GM19239 (cell line): ENCODE measurements around the gene CHRNA3.
"Not testable (repeated sequence)": the region's sequence is repeated elsewhere in the genome, so short reads cannot be mapped to it uniquely, and the experiment has no call there.

Experiments
- DNase-seq: peaks from one replicate; pipeline ENCODE4 v3.0.0; 2011; ENCODE audit warnings: low spot score; ENCODE audit not compliant: insufficient read length
- FAIRE-seq: peaks from 2 replicates; lab custom pipeline; 2011; peaks lifted over from hg19 to GRCh38; lab: Jason Lieb, UNC

Gene CHRNA3

DNA sequence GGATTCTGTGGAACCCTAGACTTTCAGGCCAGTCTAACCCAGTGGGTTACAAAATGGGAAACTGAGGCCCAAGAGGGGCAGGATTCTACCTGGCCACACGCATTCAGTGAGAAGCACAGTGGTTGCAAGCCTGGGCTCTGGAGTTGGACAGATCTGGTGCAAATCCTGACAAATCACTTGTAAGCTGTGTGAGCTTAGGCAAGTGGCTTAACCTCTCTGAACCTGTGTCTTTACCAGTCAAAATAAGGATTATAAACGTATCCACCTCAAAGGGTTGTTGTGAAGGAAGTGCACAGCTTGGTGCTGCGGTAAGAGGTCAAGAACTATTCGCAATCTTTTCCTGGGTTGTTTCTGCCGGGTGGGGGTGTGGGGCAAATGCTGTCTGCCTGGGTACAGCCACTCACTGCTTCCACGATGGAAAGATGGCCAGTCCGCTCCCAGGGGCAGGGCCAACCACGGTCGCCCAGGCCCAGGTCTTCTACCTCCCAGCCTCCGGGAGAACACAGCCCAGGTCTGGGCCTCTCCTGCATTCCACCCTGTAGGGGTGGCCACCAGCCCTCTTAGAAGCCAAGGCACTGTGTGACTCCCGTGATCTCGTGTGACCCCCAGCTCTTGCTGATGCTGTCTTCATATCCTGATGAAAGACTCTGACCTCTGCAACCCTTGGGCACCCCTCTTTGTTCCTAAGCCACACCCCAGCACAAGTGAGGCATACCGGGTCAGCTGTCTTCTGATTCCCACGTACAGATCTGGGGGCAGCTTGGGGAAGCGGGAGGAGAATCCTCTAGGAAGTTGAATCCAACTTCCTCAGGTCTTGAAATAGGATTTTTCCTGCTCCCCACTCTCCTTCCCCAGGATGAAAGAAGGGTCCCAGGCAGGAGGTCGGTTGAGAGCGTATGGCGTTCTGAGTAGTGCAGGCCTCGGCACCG is 1.5 kb downstream of the CHRNA3 start:
- no peak for FAIRE-seq
- no peak for DNase-seq

DNA sequence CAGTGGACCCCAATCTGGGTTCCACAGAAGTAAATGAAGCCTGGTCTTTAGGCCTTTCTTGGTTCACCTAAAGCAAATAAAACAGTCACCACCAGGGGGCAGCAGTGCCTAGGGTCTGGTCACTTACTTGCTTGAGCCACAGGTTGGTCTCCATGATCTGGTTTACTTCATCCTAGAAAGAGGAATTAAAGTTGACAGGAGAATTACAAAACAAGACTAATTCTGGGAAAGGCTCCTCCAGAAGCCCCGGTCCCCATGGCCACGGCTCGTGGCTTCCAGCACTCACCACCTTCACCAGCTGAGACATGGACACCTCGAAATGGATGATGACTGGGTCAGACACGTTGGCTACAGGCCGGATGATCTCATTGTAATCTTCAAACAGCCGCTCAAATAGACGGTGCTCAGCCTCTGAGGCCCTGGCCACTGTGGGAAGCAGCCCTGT is 2.3 kb downstream of the CHRNA3 start:
- peak; percentile 90 for FAIRE-seq
- peak; percentile 84 for DNase-seq

DNA sequence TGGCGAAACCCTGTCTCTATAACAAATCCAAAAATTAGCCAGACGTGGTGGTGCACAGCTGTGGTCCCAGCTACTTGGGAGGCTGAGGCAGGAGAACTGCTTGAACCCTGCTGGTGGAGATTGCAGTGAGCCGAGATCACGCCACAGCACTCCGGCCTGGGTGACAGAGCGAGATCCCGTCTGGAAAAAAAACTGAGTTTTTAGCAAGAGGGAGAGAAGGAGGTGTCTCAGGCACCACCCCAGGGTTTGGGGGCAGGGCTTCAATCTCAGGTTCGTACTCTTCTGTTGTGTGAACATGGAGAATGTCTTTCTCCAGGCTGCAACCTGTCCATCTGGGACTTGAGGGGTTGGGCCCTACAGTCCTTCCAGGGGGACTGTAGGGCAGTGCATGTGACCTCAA is 2.7 kb downstream of the CHRNA3 start:
- DNase-seq (no peak), FAIRE-seq (no peak)

DNA sequence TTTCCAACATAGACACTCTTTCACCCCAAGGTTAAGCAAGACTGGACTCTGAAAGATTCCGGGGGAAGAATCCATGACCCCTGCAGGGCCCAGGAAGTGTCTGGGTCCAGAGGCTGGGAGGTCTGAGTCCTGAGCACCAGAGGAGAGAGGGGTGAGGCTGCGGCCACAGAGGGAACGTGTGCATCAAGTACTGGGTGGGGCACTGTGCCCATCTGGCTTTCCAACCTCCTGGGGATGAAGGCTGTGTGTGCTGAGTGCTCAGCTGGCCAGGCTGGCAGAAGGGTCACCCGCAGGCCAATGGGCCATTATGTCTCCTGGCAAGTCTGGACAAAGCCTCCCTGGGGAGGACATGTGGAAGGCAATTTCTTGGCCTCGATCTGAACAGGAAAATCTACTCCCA is 3.3 kb downstream of the CHRNA3 start:
- DNase-seq, result no peak
- no peak for FAIRE-seq

DNA sequence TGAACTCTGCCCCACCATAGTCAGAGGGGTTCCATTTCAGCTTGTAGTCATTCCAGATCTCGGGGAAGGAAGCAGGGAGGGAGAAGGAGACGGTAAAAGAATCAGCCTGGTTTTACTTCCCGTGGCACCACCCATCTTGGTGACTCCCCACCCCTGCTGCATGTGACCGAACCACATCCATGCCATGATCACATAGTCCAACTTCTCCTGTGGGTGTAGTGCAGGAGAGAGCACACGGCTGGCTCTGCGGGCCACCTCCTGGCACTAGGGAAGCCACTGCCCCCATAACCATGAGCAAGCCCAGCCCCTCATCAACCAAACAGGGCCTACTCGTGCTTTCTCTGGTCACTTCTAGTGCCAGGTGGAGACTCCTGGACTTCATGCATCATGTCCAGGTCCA is 3.7 kb downstream of the CHRNA3 start:
- FAIRE-seq, result no peak

DNA sequence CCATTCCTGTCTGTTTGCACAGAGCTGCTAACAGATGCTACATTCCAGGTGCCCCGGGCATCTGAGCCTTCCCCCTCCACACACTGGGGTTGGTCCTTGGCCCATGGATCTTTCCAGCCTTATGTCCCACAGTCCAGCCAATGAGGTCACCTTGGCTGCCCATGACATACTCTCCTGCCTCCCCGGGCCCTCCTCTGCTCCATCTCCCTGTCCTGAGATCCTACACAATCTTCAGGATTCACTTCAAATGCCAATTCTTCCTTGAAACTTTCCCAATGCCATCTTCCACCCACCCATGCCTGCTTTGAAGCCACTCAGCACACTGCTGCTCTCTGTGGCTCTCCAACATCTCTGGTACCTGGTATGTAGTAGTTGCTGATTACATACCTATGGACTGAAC is 4.3 kb downstream of the CHRNA3 start:
- DNase-seq (no peak), FAIRE-seq (no peak)

More for the DNA sequence above, 3.7 kb downstream of the CHRNA3 start:
- no peak for DNase-seq

DNA sequence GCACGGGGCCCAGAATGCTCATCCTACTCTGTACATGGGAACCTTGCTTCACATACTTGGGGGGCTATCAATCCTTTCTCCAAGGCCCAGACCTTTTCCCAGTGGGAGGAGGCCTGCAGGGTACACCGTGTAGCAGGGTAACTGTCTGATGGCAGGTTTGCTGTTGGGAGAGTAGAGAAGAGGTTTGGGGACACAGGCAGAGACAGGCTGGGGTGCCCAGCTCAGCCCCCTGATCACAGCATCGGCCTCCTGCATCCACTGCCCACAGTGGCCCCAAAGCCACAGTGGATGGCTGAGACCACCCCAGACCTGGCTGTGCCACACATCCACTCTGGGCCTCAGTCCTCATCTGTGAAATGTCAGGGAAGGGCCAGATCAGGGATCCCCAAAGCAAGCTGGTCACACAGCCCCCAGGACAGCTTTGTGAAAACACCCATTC is 5.6 kb downstream of the CHRNA3 start:
- DNase-seq (no peak), FAIRE-seq (no peak)

DNA sequence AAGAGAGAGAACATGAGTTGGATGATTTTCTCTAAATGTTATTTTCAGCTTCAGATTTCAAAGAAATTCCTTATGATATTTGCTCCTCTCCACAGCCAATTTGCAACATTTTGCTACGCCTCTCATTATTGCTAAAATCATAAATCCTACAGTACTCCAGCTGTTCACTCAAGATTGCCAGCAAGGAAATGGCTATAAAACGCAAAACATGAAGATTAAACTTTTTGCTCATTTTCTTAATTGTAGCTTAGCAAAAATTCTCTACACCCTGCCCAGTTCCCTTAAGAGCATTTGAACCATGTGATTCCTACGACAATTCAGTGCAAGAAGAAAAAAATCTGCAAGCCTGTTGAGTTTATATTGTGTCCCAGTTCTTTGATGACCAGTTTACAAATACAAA is 6.8 kb downstream of the CHRNA3 start:
- DNase-seq (no peak), FAIRE-seq (no peak)

DNA sequence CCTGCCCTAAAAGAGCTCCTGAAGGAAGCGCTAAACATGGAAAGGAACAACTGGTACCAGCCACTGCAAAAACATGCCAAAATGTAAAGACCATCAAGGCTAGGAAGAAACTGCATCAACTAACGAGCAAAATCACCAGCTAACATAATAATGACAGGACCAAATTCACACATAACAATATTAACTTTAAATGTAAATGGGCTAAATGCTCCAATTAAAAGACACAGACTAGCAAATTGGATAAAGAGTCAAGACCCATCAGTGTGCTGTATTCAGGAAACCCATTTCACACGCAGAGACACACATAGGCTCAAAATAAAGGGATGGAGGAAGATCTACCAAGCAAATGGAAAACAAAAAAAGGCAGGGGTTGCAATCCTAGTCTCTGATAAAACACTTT is 11.2 kb downstream of the CHRNA3 start:
- FAIRE-seq, DNase-seq: not testable (repeated sequence)

DNA sequence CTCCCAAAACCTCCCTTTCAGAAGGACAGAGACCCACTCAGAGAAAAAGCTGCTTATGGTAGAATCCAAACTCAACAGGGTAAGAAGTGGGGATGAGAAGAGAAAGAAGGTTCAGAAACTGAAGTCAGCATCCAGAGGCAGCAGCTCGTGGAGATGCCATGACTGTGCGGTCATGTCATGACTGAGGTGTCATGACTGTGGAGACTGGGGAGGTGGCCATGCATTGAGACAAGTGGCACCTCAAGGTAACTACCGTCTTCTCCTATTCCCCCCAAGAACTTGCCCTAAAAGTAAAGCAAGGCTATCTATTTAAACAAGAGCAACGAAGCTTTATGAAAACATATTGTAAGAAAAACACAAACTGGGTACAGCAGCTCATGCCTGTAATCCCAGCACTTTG is 15.1 kb downstream of the CHRNA3 start:
- DNase-seq, result no peak
- no peak for FAIRE-seq

DNA sequence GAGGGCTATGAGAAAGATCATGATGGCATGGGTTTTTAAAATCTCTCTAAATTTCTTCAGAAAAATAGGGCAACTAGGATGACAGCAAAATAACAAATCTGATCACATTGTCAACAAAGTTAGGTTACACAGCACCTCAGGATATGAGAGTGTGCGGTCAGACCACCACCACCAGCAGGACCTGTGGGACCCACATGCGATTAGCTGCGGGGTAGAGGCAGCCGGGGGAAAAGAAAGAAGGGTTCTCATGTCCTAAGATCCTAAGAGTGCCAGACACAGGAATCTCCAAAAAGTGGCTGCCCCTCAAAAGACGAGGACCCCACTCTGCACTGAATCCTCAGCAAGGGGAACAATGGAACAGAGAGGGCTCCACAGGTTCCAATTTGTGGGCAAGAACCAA is 15.6 kb downstream of the CHRNA3 start:
- FAIRE-seq, result no peak
- DNase-seq, result no peak

DNA sequence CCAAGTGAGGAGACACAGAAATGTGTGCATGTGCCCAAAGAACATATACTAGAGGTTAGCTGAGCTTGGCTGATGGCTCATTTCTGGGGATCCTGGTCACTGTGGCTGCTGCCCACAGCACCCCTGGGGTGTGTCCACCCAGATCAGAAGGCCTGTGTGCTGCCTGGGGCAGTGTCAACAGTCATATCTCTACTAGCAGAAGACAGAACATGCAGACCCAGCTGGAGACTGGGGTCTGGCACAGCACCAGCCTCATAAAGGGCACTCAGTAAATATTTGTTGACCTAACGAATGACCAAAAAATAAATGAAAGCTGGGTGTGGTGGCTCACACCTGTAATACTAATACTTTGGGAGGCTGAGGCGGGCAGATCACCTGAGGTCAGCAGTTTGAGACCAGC is 16.4 kb downstream of the CHRNA3 start:
- FAIRE-seq (no peak), DNase-seq (no peak)

DNA sequence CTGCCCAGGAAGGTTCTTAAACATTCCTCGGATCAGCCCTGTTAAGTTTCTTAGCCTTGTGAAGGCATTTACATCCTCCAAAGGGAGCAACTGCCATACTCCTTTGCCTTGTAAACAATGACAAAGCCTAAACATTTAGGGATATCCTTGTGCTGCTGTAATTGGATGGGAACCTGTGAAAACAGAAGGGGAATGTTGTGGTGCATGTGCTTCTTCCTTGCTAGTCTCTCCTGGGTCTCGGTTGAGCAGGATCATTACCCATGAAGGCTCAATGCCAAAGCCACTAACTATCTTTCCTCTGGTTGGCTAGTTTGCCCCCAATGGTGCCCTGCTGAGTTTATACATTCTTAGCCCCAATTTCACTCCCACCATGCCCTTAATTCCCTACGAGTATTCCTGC is 17.3 kb downstream of the CHRNA3 start:
- FAIRE-seq (no peak), DNase-seq (no peak)

DNA sequence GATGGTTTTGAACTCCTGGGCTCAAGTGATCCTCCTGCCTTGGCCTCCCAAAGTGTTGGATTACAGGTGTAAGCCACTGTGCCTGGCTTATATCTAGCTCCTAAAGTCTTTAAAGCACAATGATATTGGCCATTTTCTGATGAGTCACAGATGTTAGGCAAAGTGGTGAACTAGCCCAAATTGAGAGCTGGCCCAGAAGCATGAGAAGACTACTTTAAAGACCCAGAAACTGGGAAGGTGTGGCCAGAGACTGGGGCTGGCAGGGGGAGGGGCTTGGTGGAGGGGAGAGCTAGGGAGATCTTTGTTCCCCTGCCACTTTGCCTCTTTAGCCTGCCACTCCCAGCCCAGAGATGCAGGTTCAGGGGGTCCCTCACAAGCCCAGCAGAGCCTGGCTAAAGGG is 21.6 kb downstream of the CHRNA3 start:
- FAIRE-seq (no peak), DNase-seq (no peak)

DNA sequence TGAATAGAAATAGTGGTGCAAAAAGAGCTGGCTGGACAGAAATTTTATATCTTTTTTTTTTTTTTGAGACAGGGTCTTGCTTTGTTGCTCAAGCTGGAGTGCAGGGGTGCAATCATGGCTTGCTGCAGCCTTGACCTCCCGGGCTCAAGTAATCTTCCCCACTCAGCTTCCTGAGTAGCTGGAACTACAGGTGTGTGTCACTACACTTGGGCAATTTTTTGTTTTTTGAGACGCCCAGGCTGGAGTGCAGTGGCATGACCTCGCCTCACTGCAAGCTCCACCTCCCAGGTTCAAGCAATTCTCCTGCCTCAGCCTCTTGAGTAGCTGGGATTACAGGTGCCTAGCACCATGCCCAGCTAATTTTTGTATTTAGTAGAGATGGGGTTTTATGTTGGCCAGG is 22.4 kb downstream of the CHRNA3 start:
- DNase-seq, result no peak
- FAIRE-seq, result no peak

DNA sequence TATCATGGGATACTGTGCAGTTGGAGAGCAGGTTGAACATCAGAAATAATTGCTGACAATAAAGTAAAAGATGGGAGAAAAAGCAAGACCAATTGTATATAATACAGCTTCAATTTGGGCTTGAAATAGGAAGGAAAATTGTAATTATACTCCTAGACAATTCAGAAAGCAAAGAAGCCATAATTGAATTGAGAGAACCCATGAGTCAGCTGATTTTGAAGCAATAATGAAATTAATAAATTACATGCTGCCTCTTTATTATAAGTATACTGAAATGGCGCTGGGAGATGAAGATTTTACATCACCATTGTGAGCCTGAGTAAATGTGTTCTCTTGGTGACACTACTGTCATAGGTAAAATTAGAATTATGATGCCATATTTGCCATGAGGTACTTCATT is 23.2 kb downstream of the CHRNA3 start:
- no peak for FAIRE-seq
- DNase-seq, result no peak

DNA sequence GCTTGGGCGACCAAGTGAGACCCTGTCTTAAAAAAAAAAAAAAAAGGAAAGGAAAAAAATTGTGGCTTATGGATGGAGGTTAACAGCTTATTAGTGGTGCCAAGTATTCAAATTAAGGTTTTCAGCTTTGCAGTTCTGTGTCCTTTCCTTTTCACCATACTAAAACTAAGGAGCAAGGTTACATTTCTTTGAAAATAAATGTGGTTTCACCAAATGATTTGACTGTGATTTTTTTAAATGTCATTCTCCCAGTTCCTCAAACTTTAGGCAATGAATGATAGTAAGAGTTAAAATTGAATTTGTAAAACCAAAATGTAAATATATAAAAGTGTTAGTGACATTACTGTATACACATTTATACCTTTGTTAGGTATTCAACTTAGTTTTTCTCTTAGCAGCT is 45.9 kb downstream of the CHRNA3 start:
- DNase-seq (no peak), FAIRE-seq (no peak)

DNA sequence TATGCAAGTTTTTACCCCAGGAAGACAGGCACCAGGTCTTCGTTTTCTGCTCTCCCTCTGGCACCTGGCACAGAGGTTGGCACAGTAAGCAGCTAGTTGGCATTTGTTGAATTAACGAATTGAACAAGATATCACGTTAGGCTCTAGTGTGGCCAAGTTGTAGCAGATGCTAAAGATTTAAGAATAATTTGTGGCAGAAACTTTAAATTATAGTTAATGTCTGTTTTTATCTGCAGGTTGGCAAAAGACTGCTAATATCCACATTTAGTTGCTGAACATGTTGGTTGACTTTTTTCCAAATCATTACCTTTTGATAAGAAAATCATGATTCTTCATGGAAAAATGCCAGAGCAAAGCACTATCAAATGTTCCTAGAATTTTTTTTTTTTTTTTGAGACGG is 47.4 kb downstream of the CHRNA3 start:
- FAIRE-seq (no peak), DNase-seq (no peak)

DNA sequence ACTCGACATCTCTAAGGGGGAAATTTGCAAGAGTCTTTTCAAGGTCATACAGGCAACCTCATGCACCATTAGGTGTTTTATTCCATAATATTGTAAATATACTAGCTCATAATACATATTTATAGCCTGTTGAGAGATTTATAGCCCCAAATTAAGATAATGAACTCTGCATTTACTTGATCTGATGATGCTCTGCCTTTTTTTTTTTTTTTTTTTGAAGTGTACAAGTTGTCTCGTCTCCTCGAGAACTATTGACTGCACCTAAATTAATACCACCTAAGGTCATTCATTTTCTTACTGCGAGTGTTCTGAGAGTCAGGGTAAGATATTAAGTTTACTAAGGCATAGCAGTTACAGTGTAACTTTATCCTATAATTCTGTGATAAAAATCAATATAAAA is 49.4 kb downstream of the CHRNA3 start:
- FAIRE-seq (no peak), DNase-seq (no peak)

DNA sequence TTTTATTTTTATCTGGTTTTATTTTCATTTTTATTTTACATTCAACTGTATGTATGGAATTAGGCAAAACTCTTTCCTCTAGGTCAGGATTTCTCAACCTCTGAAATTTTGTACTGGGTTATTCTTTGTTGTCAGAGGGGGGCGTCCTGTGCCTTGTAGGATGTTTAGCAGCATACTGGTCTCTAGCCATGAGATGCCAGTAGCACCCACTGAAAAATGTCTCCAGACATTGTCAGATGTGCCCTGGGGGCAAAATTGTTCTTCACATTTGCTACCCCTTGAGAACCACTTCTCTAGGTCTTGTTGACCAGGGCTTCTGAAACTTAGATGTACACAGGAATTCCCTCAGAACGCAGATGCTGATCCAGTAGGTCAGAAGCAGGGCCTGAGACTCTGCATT is 50.1 kb downstream of the CHRNA3 start:
- no peak for FAIRE-seq
- no peak for DNase-seq

DNA sequence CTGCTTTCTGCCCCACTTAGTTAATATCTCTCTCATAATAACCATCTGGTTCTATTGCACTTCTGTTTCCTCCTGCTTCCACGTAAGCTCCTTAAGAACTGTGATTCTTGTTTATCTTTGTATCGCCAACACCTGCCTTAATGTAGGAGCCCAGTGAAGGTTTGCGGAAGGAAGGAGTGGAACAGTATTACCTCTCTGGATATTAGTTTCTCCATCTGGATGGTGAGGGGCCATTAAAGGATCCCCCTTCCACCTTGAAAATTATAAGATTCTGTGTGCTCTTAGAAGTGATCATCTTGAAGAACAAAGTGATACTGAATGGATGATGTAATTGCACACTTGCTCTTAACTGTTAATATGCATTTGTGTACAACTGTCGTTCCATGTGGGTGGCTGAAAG is 53.3 kb downstream of the CHRNA3 start:
- FAIRE-seq (no peak), DNase-seq (no peak)
